Central memory CD4-positive, alpha-beta T cell (primary cell): Measurements from ENCODE around the gene TTC3.
"Not testable (repeated sequence)": the region's sequence is repeated elsewhere in the genome, so short reads cannot be mapped to it uniquely, and the experiment has no call there.

Experiments used
- DNase-seq: peaks from one replicate; pipeline ENCODE4 v3.0.0; 2022
- total RNA-seq, 3 experiments: gene quantifications; one replicate each; lab custom pipeline; 2026; lab: John Stamatoyannopoulos, UW

The TTC3 gene
- 135 to 408 (median 255) reads per million in 3 experiments for total RNA-seq

GRCh38 chr21:37072988-37073416, at the start of gene TTC3, which contains the start of gene PIGP:
Gene TTC3 (plus strand): TSS chr21:37073254. CDS start chr21:37087258, 14,004 bp downstream.
Gene PIGP (minus strand): TSS chr21:37073071. CDS start chr21:37072515, 556 bp downstream.
- DNase-seq = peak; percentile 96

GRCh38 chr21:37026499-37026898, 46.6 kb upstream of the TTC3 start:
- no peak for DNase-seq

- DNase-seq = no peak
These were observed 44.5 kb upstream of the TTC3 start for GRCh38 chr21:37028570-37028969.

GRCh38 chr21:37030864-37031263, 42.2 kb upstream of the TTC3 start:
- DNase-seq = no peak

- DNase-seq = no peak
These were observed 40.8 kb upstream of the TTC3 start for GRCh38 chr21:37032293-37032692.

GRCh38 chr21:37032877-37033471, 40.1 kb upstream of the TTC3 start:
- no peak for DNase-seq

GRCh38 chr21:37034394-37034793, 38.7 kb upstream of the TTC3 start:
- not testable (repeated sequence) for DNase-seq

- no peak for DNase-seq
These were observed 36.9 kb upstream of the TTC3 start for GRCh38 chr21:37036177-37036576.

GRCh38 chr21:37039411-37040075, 33.5 kb upstream of the TTC3 start:
- no peak for DNase-seq

- no peak for DNase-seq
These were observed 32.8 kb upstream of the TTC3 start for GRCh38 chr21:37040212-37040611.

- no peak for DNase-seq
These were observed 31.3 kb upstream of the TTC3 start for GRCh38 chr21:37041706-37042271.

- no peak for DNase-seq
These were observed 29.2 kb upstream of the TTC3 start for GRCh38 chr21:37043818-37044217.

- DNase-seq = no peak
These were observed 28.4 kb upstream of the TTC3 start for GRCh38 chr21:37044643-37045042.

- DNase-seq = no peak
These were observed 27.9 kb upstream of the TTC3 start for GRCh38 chr21:37045149-37045548.

GRCh38 chr21:37045556-37045955, 27.5 kb upstream of the TTC3 start:
- DNase-seq = no peak

GRCh38 chr21:37047079-37047478, 26.0 kb upstream of the TTC3 start:
- no peak for DNase-seq

- DNase-seq = not testable (repeated sequence)
These were observed 23.3 kb upstream of the TTC3 start for GRCh38 chr21:37049741-37050140.

GRCh38 chr21:37055271-37055855, 17.7 kb upstream of the TTC3 start:
- no peak for DNase-seq

- DNase-seq = no peak
These were observed 15.4 kb upstream of the TTC3 start for GRCh38 chr21:37057614-37058013.

GRCh38 chr21:37058261-37058660, 14.8 kb upstream of the TTC3 start:
- no peak for DNase-seq

- no peak for DNase-seq
These were observed 13.9 kb upstream of the TTC3 start for GRCh38 chr21:37059181-37059580.

- DNase-seq = no peak
These were observed 12.8 kb upstream of the TTC3 start for GRCh38 chr21:37060296-37060695.

- DNase-seq = no peak
These were observed 11.0 kb upstream of the TTC3 start for GRCh38 chr21:37061926-37062592.
